HepG2 (cell line): ENCODE results near the gene CNNM4. TPM values are rescaled to one million over a fixed set of nuclear protein-coding genes. Genes with fewer than 3 reads are reported as not detected.

Experiments used
- ATAC-seq: fragments of 200-7000 bp; cut with Tn5 transposase; 3 replicates; pipeline ENCODE4 v1.9.1; 2020; ENCODE audit warnings: mild to moderate bottlenecking, moderate library complexity
- BruUV-seq: library from RNA; stranded (reverse); fragments of 400-500 nt; replicated peaks from 2 replicates; lab custom pipeline; 2021; lab: Mats Ljungman, UMichigan
- CTCF ChIA-PET: fragments of 300-600 bp; formaldehyde crosslinking; extraction: SDS; loops from one replicate; lab custom pipeline; 2021; ENCODE audit warnings: low total read pairs, inconsistent platforms, low intra/inter-chr PET ratio; lab: Yijun Ruan, JAX
- POLR2A ChIA-PET: fragments of 350-600 bp; sonication (Branson Sonifier 250); formaldehyde crosslinking; loops from one replicate; lab custom pipeline; 2020; ENCODE audit warnings: antibody characterized with exemption, inconsistent platforms; lab: Yijun Ruan, JAX
- DNase-seq: peaks from one replicate; pipeline ENCODE4 v3.0.0-alpha.2; 2015; ENCODE audit warnings: low spot score
- FAIRE-seq: peaks from 3 replicates; lab custom pipeline; 2011; peaks lifted over from hg19 to GRCh38; lab: Jason Lieb, UNC
- H2AFZ ChIP-seq: one replicate; pipeline ENCODE4 v1.6.1; 2011; ENCODE audit warnings: low read length, inconsistent platforms
- H3K27ac ChIP-seq: fragments of 300-600 bp; 3 replicates; pipeline ENCODE4 v1.8.0; 2011; ENCODE audit warnings: mixed run types, mild to moderate bottlenecking, mixed read lengths, low read length, inconsistent platforms; ENCODE audit not compliant: insufficient read depth; ENCODE audit errors: extremely low read length
- H3K27me3 ChIP-seq, 2 experiments: fragments of 200-600 bp in 1 of 2; 2 replicates in 1 of 2; 3 replicates in 1 of 2; pipeline versions ENCODE4 v1.6.0 to v1.8.0; 2011; ENCODE audit warnings: low read length in 2 of 2, mild to moderate bottlenecking in 2 of 2, moderate library complexity in 2 of 2, inconsistent platforms in 1 of 2; ENCODE audit not compliant: insufficient read depth in 2 of 2, control insufficient read depth in 1 of 2
- H3K36me3 ChIP-seq, 2 experiments: fragments of 200-600 bp in 1 of 2; replicated peaks in 1 of 2; 2 replicates in 1 of 2; 3 replicates in 1 of 2; pipeline versions ENCODE4 v1.5.1 to v1.8.0; 2011; ENCODE audit warnings: low read length in 2 of 2, inconsistent platforms in 1 of 2; ENCODE audit not compliant: insufficient read depth in 2 of 2, control insufficient read depth in 1 of 2
- H3K4me1 ChIP-seq: 2 replicates; pipeline ENCODE4 v1.5.1; 2012; ENCODE audit warnings: low read length, inconsistent platforms; ENCODE audit not compliant: insufficient read depth
- H3K4me2 ChIP-seq: 2 replicates; pipeline ENCODE4 v1.6.0; 2011; ENCODE audit warnings: low read depth, low read length, inconsistent platforms
- H3K4me3 ChIP-seq, 3 experiments: fragments of 200-600 bp in 1 of 3; sonication (generic), shearing (Covaris generic) in 1 of 3; replicated peaks in 1 of 3; 2 replicates each; pipeline ENCODE4 v1.5.1; 2011 to 2016; ENCODE audit warnings: low read length in 3 of 3, inconsistent platforms in 2 of 3, low read depth in 2 of 3, mild to moderate bottlenecking in 2 of 3, control low read depth in 1 of 3, mixed read lengths in 1 of 3; ENCODE audit not compliant: insufficient read depth in 1 of 3
- H3K79me2 ChIP-seq: one replicate; pipeline ENCODE4 v1.6.1; 2011; ENCODE audit warnings: low read length, inconsistent platforms; ENCODE audit not compliant: insufficient read depth
- H3K9ac ChIP-seq: 2 replicates; pipeline ENCODE4 v1.6.0; 2011; ENCODE audit warnings: mild to moderate bottlenecking, low read depth, low read length, inconsistent platforms; ENCODE audit not compliant: insufficient read depth
- H3K9me3 ChIP-seq: 2 replicates; pipeline ENCODE4 v1.5.1; 2012; ENCODE audit warnings: mild to moderate bottlenecking, low read length
- H4K20me1 ChIP-seq: 2 replicates; pipeline ENCODE4 v1.6.0; 2011; ENCODE audit warnings: inconsistent platforms, mild to moderate bottlenecking, low read length, moderate library complexity; ENCODE audit not compliant: insufficient read depth
- IKZF1 ChIP-seq: fragments of 450-650 bp; IDR thresholded peaks from 2 replicates; pipeline ENCODE4 v1.7.1; 2016
- NR2F1 ChIP-seq, 2 experiments: fragments of 450-650 bp in 1 of 2; formaldehyde crosslinking in 1 of 2; IDR thresholded peaks; 2 replicates each; pipeline versions ENCODE4 v1.5.0 to v1.6.1; 2016 to 2020; ENCODE audit warnings: mild to moderate bottlenecking in 1 of 2, missing compliant biosample characterization in 1 of 2, missing genetic modification reagents in 1 of 2, moderate library complexity in 1 of 2
- ZNF629 ChIP-seq: sonication (generic); formaldehyde crosslinking; conservative IDR thresholded peaks from 2 replicates; pipeline ENCODE4 v1.5.0; 2020; ENCODE audit warnings: missing genetic modification reagents
- ZNF772 ChIP-seq: sonication (generic); formaldehyde crosslinking; IDR thresholded peaks from 2 replicates; pipeline ENCODE4 v1.5.0; 2020; ENCODE audit warnings: mild to moderate bottlenecking, missing genetic modification reagents
- WGBS: methylation state at CpG from one replicate; pipeline ENCODE4 v1.1.6; 2017; ENCODE audit warnings: low lambda C conversion rate; 5-methylcytosine and 5-hydroxymethylcytosine counted together
- in situ Hi-C: cut with HindIII; loops from 2 replicates; pipeline ENCODE4 v1.10.0; 2017; ENCODE audit warnings: low pct_unique_long_range_greater_than_20kb; ENCODE audit not compliant: extremely low pct_ligation_motif_present
- intact Hi-C: fragments of 100-400 bp; cut with micrococcal nuclease; formaldehyde crosslinking; loops from one replicate; pipeline ENCODE4 v1.10.0; 2022; ENCODE audit not compliant: unreplicated experiment
- polyA plus RNA-seq, 8 experiments: library from polyadenylated mRNA; depleted of rRNA in 3 of 8; stranded (reverse) in 7 of 8; unstranded in 1 of 8; fragments of >200 nt; fragmentation: Illumina TruSeq in 4 of 8; extraction: Trizol in 4 of 8; gene quantifications; 2 replicates each; pipeline versions ENCODE4 v1.2.1 to v1.2.3, GENCODE V29; 2011 to 2016; ENCODE audit warnings: low read depth in 4 of 8, missing spikeins in 1 of 8, mixed read lengths in 1 of 8; ENCODE audit not compliant: insufficient read depth in 1 of 8
- total RNA-seq, 5 experiments: library from RNA; depleted of rRNA; stranded (reverse); fragments of >200 nt; fragmentation: Illumina TruSeq; extraction: Trizol; gene quantifications; 2 replicates each; pipeline ENCODE4 v1.2.3, GENCODE V29; 2016; ENCODE audit warnings: low read depth in 1 of 5
- TF ChIP-seq, protein P1 (sequence below): sonication (generic); formaldehyde crosslinking; IDR thresholded peaks from 2 replicates; pipeline ENCODE4 v1.5.1; 2020; ENCODE audit warnings: mild to moderate bottlenecking, missing genetic modification reagents, moderate library complexity
- TF ChIP-seq, protein P2 (sequence below): sonication (generic); formaldehyde crosslinking; IDR thresholded peaks from 2 replicates; pipeline ENCODE4 v1.9.0; 2021; ENCODE audit warnings: mild to moderate bottlenecking, missing genetic modification reagents

Gene CNNM4
- total and polyA plus RNA-seq, 2 of the 13 experiments (the other 11 are each of a cell fraction or from before 2014, with no cell fraction given): 5.9 to 8.4 TPM

DNA sequence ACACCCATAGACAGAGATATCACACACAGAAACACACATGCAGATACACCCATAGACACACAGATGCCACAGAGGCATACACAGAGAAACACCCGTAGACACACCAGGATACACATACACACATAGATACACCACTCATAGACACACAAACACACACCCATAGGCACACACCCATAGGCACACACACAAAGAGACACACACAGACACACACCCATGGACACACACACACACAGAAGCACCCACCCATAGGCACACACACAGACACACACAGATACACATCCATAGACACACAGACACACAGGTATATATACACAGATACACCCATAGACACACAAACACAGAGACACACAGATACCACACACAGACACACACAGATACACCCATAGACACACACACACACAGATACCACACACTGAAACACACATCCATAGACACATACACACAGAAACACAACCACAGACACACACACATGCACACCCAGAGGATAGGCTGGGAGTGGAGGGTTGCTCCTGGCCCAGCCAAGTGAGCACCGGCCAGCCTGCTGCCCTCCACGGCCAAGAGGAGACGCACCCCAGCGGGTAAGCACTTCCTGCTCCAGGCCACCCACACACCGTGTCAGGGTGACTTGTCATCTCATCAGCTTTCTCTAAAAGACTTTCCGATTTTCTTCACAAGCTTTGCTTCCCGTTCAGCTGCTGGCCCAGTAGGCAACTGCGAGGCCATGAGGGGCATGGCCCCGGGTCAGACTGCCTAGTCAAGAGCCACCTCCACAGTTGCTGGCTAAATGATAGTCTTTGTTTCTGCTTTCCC is 41.3 kb downstream of the CNNM4 start:
- no peaks in the 10 kb centered on the region for H4K20me1 ChIP-seq
- POLR2A ChIA-PET: interaction anchor here (2.1 kb wide), 1 partner anchor 14 kb away, joined by 7 read pairs; the partner anchor contains the start of gene CNNM3
- CTCF ChIA-PET: interaction anchor here (0.8 to 1.6 kb wide), 2 partner anchors 38 to 252 kb away, joined by 3 to 8 read pairs; no protein-coding TSS in a partner anchor
- intact Hi-C loops: loop anchor here (2.0 kb wide), 1 partner anchor 251 kb away; no protein-coding TSS in a partner anchor
- no peak overlapping the region for H3K4me3 ChIP-seq
- no peaks in the 10 kb centered on the region for H3K79me2 ChIP-seq
- no peak for ATAC-seq
- whole genome bisulfite sequencing: 93% methylated on average over 10 of the region's 10 CpGs
- H3K36me3 ChIP-seq: peaks cover 5 to 11% of the 10 kb centered on the region in 2 experiments; a peak in 3 of 5 replicates
- in situ Hi-C loops: no loop called here
- FAIRE-seq: no peak
- no peak overlapping the region for H3K4me2 ChIP-seq
- no peak overlapping the region for H3K27ac ChIP-seq
- H3K9ac ChIP-seq: no peak overlapping the region
- H3K9me3 ChIP-seq: no peaks in the 10 kb centered on the region
- H3K4me1 ChIP-seq: peaks cover 33% of the 10 kb centered on the region
- TSS peak; percentile 47 for BruUV-seq
- TF ChIP-seq NR2F1 (CRISPR knock-in tag; IDR thresholded peaks at IDR 0.05): no peak
- no peak for TF ChIP-seq ZNF772 (CRISPR knock-in tag)
- TF ChIP-seq, protein P1, sequence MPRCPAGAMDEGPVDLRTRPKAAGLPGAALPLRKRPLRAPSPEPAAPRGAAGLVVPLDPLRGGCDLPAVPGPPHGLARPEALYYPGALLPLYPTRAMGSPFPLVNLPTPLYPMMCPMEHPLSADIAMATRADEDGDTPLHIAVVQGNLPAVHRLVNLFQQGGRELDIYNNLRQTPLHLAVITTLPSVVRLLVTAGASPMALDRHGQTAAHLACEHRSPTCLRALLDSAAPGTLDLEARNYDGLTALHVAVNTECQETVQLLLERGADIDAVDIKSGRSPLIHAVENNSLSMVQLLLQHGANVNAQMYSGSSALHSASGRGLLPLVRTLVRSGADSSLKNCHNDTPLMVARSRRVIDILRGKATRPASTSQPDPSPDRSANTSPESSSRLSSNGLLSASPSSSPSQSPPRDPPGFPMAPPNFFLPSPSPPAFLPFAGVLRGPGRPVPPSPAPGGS (CRISPR knock-in tag): no peak
- 0 out of 2 replicates have a peak, but pooled peaks have one; percentile 30 for TF ChIP-seq IKZF1
- TF ChIP-seq ZNF629: peak; percentile 52
- TF ChIP-seq, protein P2, sequence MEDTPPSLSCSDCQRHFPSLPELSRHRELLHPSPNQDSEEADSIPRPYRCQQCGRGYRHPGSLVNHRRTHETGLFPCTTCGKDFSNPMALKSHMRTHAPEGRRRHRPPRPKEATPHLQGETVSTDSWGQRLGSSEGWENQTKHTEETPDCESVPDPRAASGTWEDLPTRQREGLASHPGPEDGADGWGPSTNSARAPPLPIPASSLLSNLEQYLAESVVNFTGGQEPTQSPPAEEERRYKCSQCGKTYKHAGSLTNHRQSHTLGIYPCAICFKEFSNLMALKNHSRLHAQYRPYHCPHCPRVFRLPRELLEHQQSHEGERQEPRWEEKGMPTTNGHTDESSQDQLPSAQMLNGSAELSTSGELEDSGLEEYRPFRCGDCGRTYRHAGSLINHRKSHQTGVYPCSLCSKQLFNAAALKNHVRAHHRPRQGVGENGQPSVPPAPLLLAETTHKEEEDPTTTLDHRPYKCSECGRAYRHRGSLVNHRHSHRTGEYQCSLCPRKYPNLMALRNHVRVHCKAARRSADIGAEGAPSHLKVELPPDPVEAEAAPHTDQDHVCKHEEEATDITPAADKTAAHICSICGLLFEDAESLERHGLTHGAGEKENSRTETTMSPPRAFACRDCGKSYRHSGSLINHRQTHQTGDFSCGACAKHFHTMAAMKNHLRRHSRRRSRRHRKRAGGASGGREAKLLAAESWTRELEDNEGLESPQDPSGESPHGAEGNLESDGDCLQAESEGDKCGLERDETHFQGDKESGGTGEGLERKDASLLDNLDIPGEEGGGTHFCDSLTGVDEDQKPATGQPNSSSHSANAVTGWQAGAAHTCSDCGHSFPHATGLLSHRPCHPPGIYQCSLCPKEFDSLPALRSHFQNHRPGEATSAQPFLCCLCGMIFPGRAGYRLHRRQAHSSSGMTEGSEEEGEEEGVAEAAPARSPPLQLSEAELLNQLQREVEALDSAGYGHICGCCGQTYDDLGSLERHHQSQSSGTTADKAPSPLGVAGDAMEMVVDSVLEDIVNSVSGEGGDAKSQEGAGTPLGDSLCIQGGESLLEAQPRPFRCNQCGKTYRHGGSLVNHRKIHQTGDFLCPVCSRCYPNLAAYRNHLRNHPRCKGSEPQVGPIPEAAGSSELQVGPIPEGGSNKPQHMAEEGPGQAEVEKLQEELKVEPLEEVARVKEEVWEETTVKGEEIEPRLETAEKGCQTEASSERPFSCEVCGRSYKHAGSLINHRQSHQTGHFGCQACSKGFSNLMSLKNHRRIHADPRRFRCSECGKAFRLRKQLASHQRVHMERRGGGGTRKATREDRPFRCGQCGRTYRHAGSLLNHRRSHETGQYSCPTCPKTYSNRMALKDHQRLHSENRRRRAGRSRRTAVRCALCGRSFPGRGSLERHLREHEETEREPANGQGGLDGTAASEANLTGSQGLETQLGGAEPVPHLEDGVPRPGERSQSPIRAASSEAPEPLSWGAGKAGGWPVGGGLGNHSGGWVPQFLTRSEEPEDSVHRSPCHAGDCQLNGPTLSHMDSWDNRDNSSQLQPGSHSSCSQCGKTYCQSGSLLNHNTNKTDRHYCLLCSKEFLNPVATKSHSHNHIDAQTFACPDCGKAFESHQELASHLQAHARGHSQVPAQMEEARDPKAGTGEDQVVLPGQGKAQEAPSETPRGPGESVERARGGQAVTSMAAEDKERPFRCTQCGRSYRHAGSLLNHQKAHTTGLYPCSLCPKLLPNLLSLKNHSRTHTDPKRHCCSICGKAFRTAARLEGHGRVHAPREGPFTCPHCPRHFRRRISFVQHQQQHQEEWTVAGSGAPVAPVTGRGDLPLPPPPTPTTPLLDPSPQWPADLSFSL (CRISPR knock-in tag): peak; percentile 60; the same call in 1 of the 2 replicates
- H3K27me3 ChIP-seq: no peaks in the 10 kb centered on the region
- H2AFZ ChIP-seq: no peak overlapping the region
- DNase-seq: no peak
